OCI-LY1 (cell line): ENCODE results near the gene RNPEPL1.

ENCODE experiments used
- H2AFZ ChIP-seq: fragments of 200-600 bp; sonication (generic), shearing (Covaris generic); 2 replicates; pipeline ENCODE4 v1.6.0; 2014; ENCODE audit warnings: antibody characterized with exemption, mild to moderate bottlenecking, low read length
- H3F3A ChIP-seq: fragments of 200-600 bp; sonication (generic), shearing (Covaris generic); 2 replicates; pipeline ENCODE4 v1.6.0; 2014; ENCODE audit warnings: mild to moderate bottlenecking, antibody characterized with exemption, low read length, moderate library complexity; ENCODE audit not compliant: insufficient read depth
- H3K27ac ChIP-seq: fragments of 200-600 bp; sonication (generic); 2 replicates; pipeline ENCODE4 v1.5.1; 2014; ENCODE audit warnings: low read length, mixed run types, mild to moderate bottlenecking, low read depth; ENCODE audit not compliant: poor library complexity, severe bottlenecking
- H3K27me3 ChIP-seq: fragments of 200-600 bp; sonication (generic); 2 replicates; pipeline ENCODE4 v1.6.0; 2014; ENCODE audit warnings: antibody characterized with exemption, mild to moderate bottlenecking, low read length, moderate library complexity; ENCODE audit not compliant: insufficient read depth
- H3K36me3 ChIP-seq: fragments of 200-600 bp; sonication (generic); 2 replicates; pipeline ENCODE4 v1.6.1; 2014; ENCODE audit warnings: mild to moderate bottlenecking, antibody characterized with exemption, low read length, moderate library complexity, mixed read lengths; ENCODE audit not compliant: insufficient read depth
- H3K4me1 ChIP-seq: fragments of 200-600 bp; sonication (generic); 2 replicates; pipeline ENCODE4 v1.5.1; 2014; ENCODE audit warnings: mild to moderate bottlenecking, low read length, moderate library complexity; ENCODE audit not compliant: insufficient read depth, severe bottlenecking
- H3K4me2 ChIP-seq: fragments of 200-600 bp; sonication (generic), shearing (Covaris generic); 2 replicates; pipeline ENCODE4 v1.6.1; 2014; ENCODE audit warnings: low read length
- H3K4me3 ChIP-seq: fragments of 200-600 bp; sonication (generic); 2 replicates; pipeline ENCODE4 v1.5.1; 2014; ENCODE audit warnings: low read length, low read depth, mild to moderate bottlenecking, mixed read lengths; ENCODE audit not compliant: poor library complexity, severe bottlenecking
- H3K79me2 ChIP-seq: fragments of 200-600 bp; shearing (Covaris generic); 2 replicates; pipeline ENCODE4 v1.6.1; 2016; ENCODE audit warnings: mixed run types, low read length, mixed read lengths; ENCODE audit not compliant: insufficient read depth
- H3K9ac ChIP-seq: fragments of 200-600 bp; sonication (generic), shearing (Covaris generic); 2 replicates; pipeline ENCODE4 v1.6.1; 2014; ENCODE audit warnings: mild to moderate bottlenecking, low read length, mixed read lengths
- H3K9me2 ChIP-seq: fragments of 200-600 bp; sonication (generic), shearing (Covaris generic); 2 replicates; pipeline ENCODE4 v1.6.1; 2014; ENCODE audit warnings: low read depth, mild to moderate bottlenecking, low read length, mixed read lengths
- H3K9me3 ChIP-seq: fragments of 200-600 bp; shearing (Covaris generic); 2 replicates; pipeline ENCODE4 v1.6.1; 2014; ENCODE audit warnings: low read length, mixed read lengths
- H4K20me1 ChIP-seq: fragments of 200-600 bp; sonication (generic), shearing (Covaris generic); 2 replicates; pipeline ENCODE4 v1.6.0; 2016; ENCODE audit warnings: mild to moderate bottlenecking, low read length; ENCODE audit not compliant: insufficient read depth
- EZH2 ChIP-seq: fragments of 200-600 bp; sonication (generic), shearing (Covaris generic); IDR thresholded peaks from 2 replicates; pipeline ENCODE4 v1.8.0; 2017; ENCODE audit warnings: borderline replicate concordance, mixed run types, mild to moderate bottlenecking, antibody characterized with exemption, low read length, moderate library complexity, mixed read lengths
- TF ChIP-seq, protein P1 (sequence below): fragments of 200-600 bp; sonication (generic), shearing (Covaris generic); IDR thresholded peaks from 2 replicates; pipeline ENCODE4 v1.5.1; 2017; ENCODE audit warnings: mild to moderate bottlenecking, antibody characterized with exemption, low read length, moderate library complexity, mixed read lengths

Gene RNPEPL1

DNA sequence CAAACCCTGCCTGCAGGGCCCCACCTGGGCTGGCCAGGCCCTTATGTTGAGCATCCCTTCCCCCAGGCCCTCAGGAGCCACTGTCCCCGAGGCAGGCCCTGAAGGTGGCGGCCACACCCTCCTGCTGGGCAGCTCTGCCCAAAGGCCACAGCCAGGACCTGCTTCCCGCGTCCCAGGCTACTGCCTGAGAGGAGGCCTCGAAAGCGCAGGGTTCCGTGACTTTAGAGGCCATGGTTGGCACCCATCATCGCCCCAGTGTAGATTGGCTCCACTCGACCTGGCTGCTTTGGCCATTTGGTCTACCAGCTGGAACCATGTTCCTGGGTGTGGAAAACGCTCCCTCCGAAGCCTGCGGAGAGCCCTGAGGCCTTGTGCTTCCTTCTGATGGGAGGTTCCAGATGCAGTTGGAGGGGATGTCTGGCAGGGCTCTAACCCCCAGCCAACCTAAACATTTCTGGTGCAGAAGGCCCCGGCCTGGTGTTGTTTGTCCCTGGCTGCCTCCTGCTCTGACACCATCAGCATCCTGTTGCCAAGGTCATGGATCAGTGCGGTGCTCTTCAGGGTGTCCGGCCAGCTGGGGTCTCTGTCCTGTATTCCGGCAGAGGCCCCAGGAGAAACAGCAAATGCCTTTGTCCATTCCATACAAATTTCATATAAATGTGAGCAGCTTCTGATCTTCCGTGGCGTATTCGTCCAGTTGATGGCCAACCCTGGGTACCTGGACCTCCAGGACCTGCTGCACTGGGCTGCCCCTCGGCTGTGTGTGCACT is 33.0 kb downstream of the RNPEPL1 start:
- Histone ChIP-seq H3K27me3 (no peaks in the 10 kb centered on the region), H3K27ac (no peak overlapping the region), H3K4me1 (no peaks in the 10 kb centered on the region), H3K4me2 (no peak overlapping the region), H3K9ac (no peak overlapping the region), H3K9me3 (no peaks in the 10 kb centered on the region), H3F3A (no peaks in the 10 kb centered on the region), H4K20me1 (no peaks in the 10 kb centered on the region), H3K4me3 (no peak overlapping the region), H3K9me2 (no peaks in the 10 kb centered on the region), H2AFZ (no peak overlapping the region), H3K79me2 (no peaks in the 10 kb centered on the region), H3K36me3 (peaks cover 9% of the 10 kb centered on the region; the same call in 1 of the 2 replicates)
- TF ChIP-seq, protein P1, sequence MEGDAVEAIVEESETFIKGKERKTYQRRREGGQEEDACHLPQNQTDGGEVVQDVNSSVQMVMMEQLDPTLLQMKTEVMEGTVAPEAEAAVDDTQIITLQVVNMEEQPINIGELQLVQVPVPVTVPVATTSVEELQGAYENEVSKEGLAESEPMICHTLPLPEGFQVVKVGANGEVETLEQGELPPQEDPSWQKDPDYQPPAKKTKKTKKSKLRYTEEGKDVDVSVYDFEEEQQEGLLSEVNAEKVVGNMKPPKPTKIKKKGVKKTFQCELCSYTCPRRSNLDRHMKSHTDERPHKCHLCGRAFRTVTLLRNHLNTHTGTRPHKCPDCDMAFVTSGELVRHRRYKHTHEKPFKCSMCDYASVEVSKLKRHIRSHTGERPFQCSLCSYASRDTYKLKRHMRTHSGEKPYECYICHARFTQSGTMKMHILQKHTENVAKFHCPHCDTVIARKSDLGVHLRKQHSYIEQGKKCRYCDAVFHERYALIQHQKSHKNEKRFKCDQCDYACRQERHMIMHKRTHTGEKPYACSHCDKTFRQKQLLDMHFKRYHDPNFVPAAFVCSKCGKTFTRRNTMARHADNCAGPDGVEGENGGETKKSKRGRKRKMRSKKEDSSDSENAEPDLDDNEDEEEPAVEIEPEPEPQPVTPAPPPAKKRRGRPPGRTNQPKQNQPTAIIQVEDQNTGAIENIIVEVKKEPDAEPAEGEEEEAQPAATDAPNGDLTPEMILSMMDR = no peak
- TF ChIP-seq EZH2 = no peak

DNA sequence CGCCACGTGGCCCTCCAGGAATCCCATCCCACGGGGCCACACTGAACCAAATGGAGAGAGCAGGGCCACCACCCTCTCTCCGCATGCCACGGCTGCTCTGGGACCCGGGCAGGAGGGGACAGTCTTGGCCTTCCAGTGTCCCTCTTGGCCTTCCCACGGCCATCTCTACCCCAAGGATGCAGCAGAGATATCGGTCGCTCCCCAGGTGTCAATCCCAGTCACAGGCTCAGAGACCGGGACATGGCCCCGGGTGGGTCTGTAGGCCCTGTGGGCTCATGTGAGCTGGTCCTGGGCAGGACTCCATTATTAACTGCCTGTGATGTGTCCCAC is 33.5 kb downstream of the RNPEPL1 start:
- Histone ChIP-seq H3K4me2 (no peak overlapping the region), H3K27me3 (no peaks in the 10 kb centered on the region), H3K9ac (no peak overlapping the region), H3K36me3 (peaks cover 9% of the 10 kb centered on the region; the same call in 1 of the 2 replicates), H3K4me1 (no peaks in the 10 kb centered on the region), H3K4me3 (no peak overlapping the region), H3F3A (no peaks in the 10 kb centered on the region), H4K20me1 (no peaks in the 10 kb centered on the region), H3K9me3 (no peaks in the 10 kb centered on the region), H2AFZ (no peak overlapping the region), H3K9me2 (no peaks in the 10 kb centered on the region), H3K27ac (no peak overlapping the region), H3K79me2 (no peaks in the 10 kb centered on the region)
- no peak for TF ChIP-seq EZH2
- TF ChIP-seq, protein P1 = no peak

DNA sequence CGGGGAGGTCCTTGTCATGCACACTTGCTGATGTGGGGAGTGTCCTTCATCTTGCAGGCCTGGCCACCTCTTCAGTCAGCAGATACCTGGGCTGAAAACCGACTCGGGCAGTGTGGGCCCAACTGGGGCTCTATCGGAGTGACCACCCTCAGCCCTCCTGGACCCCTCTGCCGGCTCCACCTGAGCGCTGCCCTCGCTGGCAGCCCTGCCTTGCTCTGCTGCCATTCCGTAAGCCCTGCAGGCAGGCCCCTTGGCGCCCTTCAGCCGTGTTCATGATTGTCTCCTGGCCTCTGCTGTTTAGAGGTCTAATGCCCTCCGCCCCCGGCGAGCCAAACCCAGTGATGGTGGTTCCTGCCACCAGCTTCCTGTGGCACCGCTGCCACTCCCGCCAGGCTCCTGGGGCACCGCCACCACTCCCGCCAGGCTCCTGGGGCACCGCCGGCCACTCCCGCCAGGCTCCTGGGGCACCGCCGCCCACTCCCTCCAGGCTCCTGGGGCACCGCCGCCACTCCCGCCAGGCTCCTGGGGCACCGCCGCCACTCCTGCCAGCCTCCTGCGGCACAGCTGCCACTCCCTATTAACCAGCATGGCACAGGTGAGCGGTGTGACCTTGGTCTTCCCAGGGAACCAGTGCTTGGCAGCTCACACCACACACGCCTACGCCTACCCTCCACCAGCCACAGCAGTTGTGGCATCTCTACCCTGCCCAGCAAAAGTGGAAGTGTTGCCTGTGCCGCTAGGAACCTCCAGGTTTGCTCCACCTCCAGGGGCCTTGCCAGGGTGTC is 34.2 kb downstream of the RNPEPL1 start:
- H3K4me1 ChIP-seq = no peaks in the 10 kb centered on the region
- H3F3A ChIP-seq = no peaks in the 10 kb centered on the region
- TF ChIP-seq EZH2 = no peak
- TF ChIP-seq, protein P1 = no peak

More for the DNA sequence above, 34.2 kb downstream of the RNPEPL1 start:
- Histone ChIP-seq H3K36me3 (peaks cover 9% of the 10 kb centered on the region; the same call in 1 of the 2 replicates), H3K9me2 (no peaks in the 10 kb centered on the region), H2AFZ (no peak overlapping the region), H3K4me3 (no peak overlapping the region), H3K27me3 (no peaks in the 10 kb centered on the region), H3K9me3 (no peaks in the 10 kb centered on the region), H3K4me2 (no peak overlapping the region), H3K79me2 (no peaks in the 10 kb centered on the region), H3K9ac (no peak overlapping the region), H3K27ac (no peak overlapping the region), H4K20me1 (no peaks in the 10 kb centered on the region)
